H1 (cell line): ENCODE results near the gene ZBTB22.

ENCODE experiments used
- CREB1 ChIP-seq: IDR thresholded peaks from 2 replicates; pipeline ENCODE4 v1.6.1; 2012; ENCODE audit warnings: inconsistent platforms
- CTCF ChIP-seq, 3 experiments: IDR thresholded peaks; 1 replicate in 2 of 3; 2 replicates in 1 of 3; pipeline versions ENCODE4 v1.5.1 to v1.6.1; 2011; ENCODE audit warnings: low read length in 3 of 3, mild to moderate bottlenecking in 3 of 3, inconsistent platforms in 2 of 3, low read depth in 1 of 3, moderate library complexity in 1 of 3; ENCODE audit not compliant: insufficient read depth in 1 of 3; ENCODE audit errors: control extremely low read depth in 1 of 3
- EP300 ChIP-seq, 2 experiments: IDR thresholded peaks; 1 replicate in 1 of 2; 2 replicates in 1 of 2; pipeline ENCODE4 v1.6.1; 2011 to 2012; ENCODE audit warnings: low read depth in 2 of 2, low read length in 2 of 2, mild to moderate bottlenecking in 2 of 2, borderline replicate concordance in 1 of 2, inconsistent platforms in 1 of 2, moderate library complexity in 1 of 2
- POLR2AphosphoS5 ChIP-seq: IDR thresholded peaks from 2 replicates; pipeline ENCODE4 v1.6.1; 2011; ENCODE audit warnings: low read depth, low read length
- SIX5 ChIP-seq: IDR thresholded peaks from 2 replicates; pipeline ENCODE4 v1.6.1; 2011; ENCODE audit warnings: mild to moderate bottlenecking, low read depth, low read length

DNA sequence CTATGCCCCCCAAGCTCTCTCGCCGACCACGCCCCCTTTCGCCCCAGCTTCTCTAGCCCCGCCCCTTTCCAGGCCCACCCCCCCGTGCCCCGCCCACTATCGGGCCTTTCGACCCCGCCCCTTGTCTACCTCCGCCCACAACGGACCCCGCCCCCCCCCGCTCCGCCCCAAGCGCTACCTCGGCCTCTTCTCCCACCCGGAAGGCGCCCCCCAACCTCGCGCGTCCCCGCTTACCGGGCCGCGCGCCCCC lies 200 bp downstream of the ZBTB22 start:
- TF ChIP-seq CTCF (IDR thresholded peaks at IDR 0.05; ENCODE audit: control extremely low read depth in 1 of 3, insufficient read depth in 1 of 3, low read depth in 1 of 3, low read length in 3 of 3) (no peak), POLR2AphosphoS5 (no peak), SIX5 (no peak), CREB1 (no peak), EP300 (IDR thresholded peaks at IDR 0.05; ENCODE audit: borderline replicate concordance in 1 of 2, low read depth in 2 of 2, low read length in 2 of 2) (no peak)
